Measurements from ENCODE around the gene NDRG3.
"Not testable (repeated sequence)": the region's sequence is repeated elsewhere in the genome, so short reads cannot be mapped to it uniquely, and the experiment has no call there.

NDRG3 gene

DNA sequence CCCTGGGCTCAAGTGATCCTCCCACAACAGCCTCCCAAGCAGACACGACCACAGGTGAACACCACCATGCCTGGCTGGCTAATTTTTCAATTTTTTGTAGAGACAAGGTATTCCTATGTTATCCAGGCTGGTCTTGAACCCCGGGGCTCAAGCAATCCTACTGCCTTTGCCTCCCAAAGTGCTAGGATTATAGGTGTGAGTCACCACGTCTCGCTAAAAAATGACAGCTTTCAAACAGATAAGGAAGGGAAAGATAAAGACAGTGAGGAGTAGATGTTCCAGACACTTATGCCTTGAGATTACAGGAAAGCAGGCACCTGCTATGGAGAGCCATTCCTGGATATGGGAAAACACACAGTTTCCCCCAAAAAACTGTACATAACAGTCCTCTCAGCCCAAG lies 58.9 kb downstream of the NDRG3 start:
- DNase-seq: no peak

GRCh38 chr20:36686504-36686903 lies 59.4 kb downstream of the NDRG3 start:
- DNase-seq: no peak

DNA sequence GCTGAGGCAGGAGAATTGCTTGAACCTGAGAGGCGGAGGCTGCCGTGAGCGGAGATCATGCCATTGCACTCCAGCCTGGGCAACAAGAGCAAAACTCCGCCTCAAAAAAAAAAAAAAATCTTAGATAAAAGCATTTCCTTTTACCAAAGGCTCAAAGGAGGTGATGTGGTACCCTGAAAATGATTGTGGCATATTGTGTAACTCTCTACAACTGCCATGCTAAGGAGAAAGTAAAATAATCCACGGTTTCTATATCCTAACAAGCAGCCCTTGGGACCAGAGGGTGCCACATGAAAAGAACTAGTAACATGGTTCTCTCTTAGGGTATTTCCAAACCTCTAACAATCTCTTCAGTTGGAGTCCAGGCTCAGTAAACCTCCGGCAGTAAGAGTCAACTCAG lies 61.1 kb downstream of the NDRG3 start:
- DNase-seq: no peak

DNA sequence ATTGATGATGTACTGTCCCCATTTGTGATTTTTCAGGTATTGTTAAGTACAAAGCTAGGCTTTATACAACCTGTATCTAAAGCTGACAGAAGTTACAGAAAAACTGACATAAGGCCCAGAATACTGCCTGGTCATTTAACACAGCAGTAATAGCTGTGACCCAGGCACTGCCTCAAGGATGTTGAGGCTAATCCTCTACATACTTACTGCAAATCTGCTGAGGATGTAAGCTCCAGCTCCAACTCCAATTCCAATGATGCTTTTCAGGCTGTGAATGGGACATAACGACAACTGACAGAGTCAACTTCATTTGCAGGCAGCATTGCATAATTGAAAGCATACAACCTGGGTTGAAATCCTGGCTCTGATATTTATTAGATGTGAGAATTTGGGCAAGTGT lies 63.6 kb downstream of the NDRG3 start:
- no peak for DNase-seq

GRCh38 chr20:36677422-36677771 lies 68.5 kb downstream of the NDRG3 start:
- DNase-seq: no peak

GRCh38 chr20:36676701-36677421 lies 69.0 kb downstream of the NDRG3 start:
- DNase-seq: no peak

DNA sequence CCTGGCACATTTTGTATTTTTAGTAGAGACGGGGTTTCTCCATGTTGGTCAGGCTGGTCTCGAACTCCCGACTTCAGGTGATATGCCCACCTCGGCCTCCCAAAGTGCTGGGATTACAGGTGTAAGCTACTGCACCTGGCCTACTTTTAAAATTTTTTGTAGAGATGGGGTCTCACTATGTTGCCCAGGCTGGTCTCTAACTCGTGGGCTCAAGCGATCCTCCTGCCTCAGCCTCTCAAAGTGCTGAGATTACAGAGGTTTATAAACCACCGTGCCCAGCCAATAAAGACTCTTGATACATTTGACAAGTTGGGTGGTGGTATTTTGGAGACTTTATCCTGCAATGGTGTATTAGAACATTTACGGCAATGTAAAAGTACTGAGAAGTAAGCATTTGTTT lies 70.3 kb downstream of the NDRG3 start:
- DNase-seq: not testable (repeated sequence)

DNA sequence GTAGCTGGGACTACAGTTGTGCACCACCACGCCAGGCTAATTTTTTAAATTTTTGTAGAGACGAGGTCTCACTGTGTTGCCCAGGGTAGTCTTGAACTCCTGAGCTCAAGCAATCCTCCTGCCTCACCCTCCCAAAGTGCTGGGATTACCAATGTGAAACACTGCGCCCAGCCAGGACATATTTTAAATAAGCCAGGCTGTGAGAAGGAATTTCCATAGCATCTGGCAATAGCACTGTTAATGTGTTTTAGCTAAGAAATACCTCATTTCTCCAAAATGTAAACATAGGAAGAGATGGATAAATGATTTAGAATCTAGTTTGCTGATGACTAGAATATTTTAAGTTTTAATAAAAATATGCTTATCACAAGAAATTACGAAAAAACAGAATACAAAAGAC lies 72.9 kb downstream of the NDRG3 start:
- no peak for DNase-seq

- no peak for DNase-seq
Measured at GRCh38 chr20:36670665-36671357, 75.1 kb downstream of the NDRG3 start.

GRCh38 chr20:36666181-36666740 lies 79.6 kb downstream of the NDRG3 start:
- DNase-seq: peak; percentile 13

DNA sequence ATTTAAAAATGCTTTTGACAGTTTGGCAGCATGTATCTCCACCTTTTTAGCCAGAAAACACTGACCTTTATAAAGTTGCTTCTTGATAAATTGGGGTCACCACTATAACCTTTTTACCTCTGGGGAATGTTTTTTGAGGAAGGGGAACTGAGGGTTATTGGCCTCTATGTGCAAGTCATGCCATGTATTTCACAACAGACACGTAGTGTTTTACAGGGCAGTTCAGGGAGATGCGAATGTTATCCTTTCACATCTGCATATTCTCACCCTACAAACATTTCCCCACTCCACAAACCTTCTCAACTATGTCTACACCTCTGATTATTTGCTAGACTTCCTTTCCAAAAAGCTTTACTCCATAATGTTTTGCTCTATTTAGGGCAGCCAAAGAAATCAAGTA lies 82.9 kb downstream of the NDRG3 start:
- no peak for DNase-seq

DNA sequence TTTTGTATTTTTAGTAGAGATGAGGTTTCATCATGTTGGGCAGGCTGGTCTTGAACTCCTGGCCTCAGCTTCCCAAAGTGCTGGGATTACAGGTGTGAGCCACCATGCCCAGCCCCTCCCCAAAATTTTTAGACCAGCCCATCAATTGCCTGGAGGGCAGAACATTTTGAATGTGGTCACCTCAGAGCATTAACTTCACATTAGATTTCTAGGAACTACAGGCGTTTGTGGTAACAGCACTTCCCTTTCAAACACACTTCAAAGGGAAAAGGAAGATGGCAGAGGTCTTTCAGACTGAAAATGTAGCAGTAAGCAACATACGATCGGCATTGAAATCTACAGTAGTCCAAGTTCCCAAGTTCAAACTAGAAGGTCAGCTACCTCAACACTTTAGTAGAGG lies 87.6 kb downstream of the NDRG3 start:
- DNase-seq: no peak

DNA sequence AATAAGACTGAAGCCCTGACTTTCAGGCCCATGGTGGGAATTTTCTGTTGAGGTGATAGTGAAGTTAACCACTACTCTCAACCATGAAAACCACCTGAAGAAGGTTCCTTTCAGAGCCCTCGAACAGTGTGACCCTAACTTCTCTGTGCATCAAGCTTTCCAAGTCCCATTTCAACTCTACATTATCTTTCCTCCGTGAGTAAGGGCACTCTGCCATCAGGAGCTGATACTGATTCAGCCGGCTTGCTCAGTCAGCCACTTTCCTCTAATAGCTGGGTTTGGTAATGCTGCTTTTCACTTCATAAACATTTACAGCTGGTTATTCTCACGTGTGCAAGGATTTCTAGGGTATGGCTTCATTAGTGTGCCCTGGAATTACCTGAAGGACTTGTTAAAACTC lies 89.2 kb downstream of the NDRG3 start:
- DNase-seq: no peak

- no peak for DNase-seq
Measured at GRCh38 chr20:36655004-36655403, 90.9 kb downstream of the NDRG3 start.

DNA sequence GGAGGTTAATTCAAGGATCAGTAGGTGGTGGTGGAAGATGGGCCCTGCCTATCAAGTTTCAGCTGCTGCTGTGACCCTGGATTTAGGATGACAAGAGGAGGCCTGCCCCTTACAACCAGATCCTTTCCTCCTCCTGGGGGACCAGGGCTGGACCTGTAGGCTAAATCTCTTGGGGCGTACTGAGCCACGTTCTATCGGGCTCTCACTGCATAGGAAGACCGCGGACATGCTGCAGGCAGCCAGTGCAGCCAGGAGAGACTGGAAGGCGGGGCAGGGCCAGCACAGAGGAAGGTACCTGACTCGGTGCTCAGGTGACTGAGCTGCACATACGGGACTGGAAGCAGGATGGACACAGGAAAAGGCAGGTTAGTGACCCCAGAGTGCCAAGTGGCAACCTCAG lies 91.4 kb downstream of the NDRG3 start:
- DNase-seq: no peak

DNA sequence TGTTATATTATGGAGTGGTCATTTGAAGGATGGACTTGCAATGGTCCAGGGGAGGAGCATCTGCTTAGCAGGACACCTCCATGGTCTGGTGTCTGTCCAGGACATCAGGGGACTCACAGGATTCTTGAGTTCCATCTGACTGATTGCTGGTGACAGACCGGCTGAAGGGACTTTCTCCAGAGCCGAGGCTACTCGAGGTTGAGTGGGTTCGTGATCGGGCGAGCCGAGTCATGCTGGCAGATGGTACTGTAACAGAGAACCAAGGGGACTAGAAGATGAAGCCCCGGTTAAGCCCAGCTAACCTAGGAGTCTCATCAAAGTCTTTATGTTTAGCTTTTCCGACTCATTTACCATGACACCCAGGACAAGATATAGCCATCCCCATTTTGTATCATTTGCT lies 92.4 kb downstream of the NDRG3 start:
- DNase-seq: no peak

GRCh38 chr20:36647196-36648121 lies 98.4 kb downstream of the NDRG3 start:
- no peak for DNase-seq

GRCh38 chr20:36646678-36647077 lies 99.2 kb downstream of the NDRG3 start:
- no peak for DNase-seq

- DNase-seq: no peak
Measured at GRCh38 chr20:36645998-36646397, 99.9 kb downstream of the NDRG3 start, which contains the start of gene SLA2. Gene SLA2, minus strand, starts transcription at chr20:36646196. Its CDS starts 4,861 bp downstream, at chr20:36641335.

- no peak for DNase-seq
Measured at GRCh38 chr20:36645353-36645752, 100.5 kb downstream of the NDRG3 start.

- no peak for DNase-seq
Measured at GRCh38 chr20:36644706-36645095, 101.2 kb downstream of the NDRG3 start.

DNA sequence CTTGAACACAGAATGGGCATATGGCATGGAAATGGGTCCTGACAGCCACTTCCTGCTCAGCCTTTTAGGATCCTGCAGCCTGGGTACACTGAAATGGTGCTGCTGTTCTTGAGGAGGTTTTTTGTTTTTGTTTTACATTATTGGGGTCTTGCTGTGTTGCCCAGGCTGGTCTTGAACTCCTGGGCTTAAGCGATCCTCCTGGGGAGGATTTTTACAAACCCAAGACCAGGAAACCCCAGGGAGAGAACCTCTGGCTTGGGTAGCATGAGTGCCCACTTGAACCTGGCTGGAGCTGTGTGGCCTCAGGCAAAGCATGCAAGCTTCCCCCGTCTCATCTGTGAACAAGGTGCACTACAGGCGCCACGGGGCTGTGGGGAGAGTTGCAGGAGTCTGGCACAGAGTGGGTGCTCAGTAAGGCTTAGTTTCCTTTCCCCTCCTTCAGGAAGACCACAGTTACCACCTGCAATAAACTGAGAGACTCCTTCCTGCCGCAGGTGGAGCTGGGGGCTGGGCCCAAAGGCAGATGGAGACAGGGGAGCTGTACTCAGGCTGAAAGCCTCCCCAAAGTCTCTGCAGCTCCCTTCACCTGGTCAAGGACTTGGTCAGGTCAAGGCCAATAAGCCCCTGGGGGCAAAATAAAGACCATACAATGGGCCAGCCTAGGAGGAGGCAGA lies 101.7 kb downstream of the NDRG3 start:
- no peak for DNase-seq
